MG63 (cell line): Measurements from ENCODE around the gene SPANXN2. TPM values are rescaled to one million over a fixed set of nuclear protein-coding genes. Genes with fewer than 3 reads are reported as not detected.
"Not testable (repeated sequence)": the region's sequence is repeated elsewhere in the genome, so short reads cannot be mapped to it uniquely, and the experiment has no call there.

Source experiments
- DNase-seq: peaks from one replicate; pipeline ENCODE4 v3.0.0-alpha.2; 2020
- H3K27me3 ChIP-seq: fragments of 250-450 bp; sonication (Bioruptor Pico); 2 replicates; pipeline ENCODE4 v1.5.1; 2020; ENCODE audit warnings: mild to moderate bottlenecking, moderate library complexity
- H3K36me3 ChIP-seq: fragments of 250-450 bp; sonication (Bioruptor Pico); 2 replicates; pipeline ENCODE4 v1.5.1; 2020; ENCODE audit warnings: mild to moderate bottlenecking, moderate library complexity
- H3K4me3 ChIP-seq: fragments of 250-450 bp; sonication (Bioruptor Pico); 2 replicates; pipeline ENCODE4 v1.5.1; 2020; ENCODE audit warnings: mild to moderate bottlenecking, moderate library complexity
- H3K9me3 ChIP-seq: fragments of 250-450 bp; sonication (Bioruptor Pico); 2 replicates; pipeline ENCODE4 v1.5.1; 2020; ENCODE audit warnings: mild to moderate bottlenecking, moderate library complexity
- total RNA-seq: library from RNA; depleted of rRNA; stranded (reverse); fragments of >200 nt; shearing (Covaris generic); gene quantifications from 2 replicates; pipeline ENCODE4 v1.2.3, GENCODE V29; 2014; ENCODE audit warnings: low replicate concordance; rRNA removed

Gene SPANXN2, protein sequence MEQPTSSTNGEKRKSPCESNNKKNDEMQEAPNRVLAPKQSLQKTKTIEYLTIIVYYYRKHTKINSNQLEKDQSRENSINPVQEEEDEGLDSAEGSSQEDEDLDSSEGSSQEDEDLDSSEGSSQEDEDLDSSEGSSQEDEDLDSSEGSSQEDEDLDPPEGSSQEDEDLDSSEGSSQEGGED
- not detected in 2 replicates for total RNA-seq

DNA sequence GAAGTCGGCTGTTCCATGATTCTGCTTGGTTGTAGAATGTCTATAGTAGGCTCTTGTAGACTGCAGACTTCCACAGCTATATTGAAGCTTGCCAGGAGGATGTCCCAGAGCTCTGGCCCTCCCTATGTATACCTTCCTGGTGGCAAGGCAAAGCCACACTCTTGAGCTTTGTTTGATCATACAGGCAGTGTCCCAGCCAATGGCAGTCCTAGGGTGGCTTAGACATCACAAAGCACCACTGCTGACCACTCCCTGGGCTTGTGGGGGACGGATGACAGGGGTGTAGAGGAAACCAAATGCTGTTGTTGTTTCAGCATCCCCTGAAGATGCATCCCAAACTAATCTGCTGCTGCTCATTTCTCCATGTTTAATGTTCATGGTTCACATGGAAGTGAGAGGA lies at the start of gene SPANXN2:
Gene SPANXN2, minus strand, starts transcription at position 101 of the 400 bp plus-strand sequence. Its CDS starts 84 bp downstream, at position 17.
- not testable (repeated sequence) for H3K27me3 ChIP-seq, H3K4me3 ChIP-seq, H3K36me3 ChIP-seq, DNase-seq, H3K9me3 ChIP-seq

DNA sequence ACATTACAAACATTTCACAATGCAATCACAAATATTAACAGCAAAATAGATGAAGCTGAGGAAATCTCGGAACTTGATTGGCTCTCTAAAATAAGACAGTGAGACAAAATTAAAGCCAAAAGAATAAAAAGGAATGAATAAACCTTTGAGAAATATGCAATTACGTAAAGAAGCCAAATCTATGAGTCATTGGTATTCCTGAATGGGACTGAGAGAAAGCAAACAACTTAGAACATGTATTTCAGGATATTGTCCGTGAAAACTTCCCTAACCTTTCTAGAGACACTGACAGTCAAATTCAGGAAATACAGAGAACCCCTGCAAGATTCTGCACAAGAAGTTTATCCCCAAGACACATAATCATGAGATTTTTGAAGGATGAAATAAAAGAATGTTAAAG lies 48.4 kb upstream of the SPANXN2 start:
- Histone ChIP-seq H3K36me3 (no peaks in the 10 kb centered on the region), H3K27me3 (no peaks in the 10 kb centered on the region), H3K9me3 (no peaks in the 10 kb centered on the region), H3K4me3 (no peak overlapping the region)
- DNase-seq, result no peak

DNA sequence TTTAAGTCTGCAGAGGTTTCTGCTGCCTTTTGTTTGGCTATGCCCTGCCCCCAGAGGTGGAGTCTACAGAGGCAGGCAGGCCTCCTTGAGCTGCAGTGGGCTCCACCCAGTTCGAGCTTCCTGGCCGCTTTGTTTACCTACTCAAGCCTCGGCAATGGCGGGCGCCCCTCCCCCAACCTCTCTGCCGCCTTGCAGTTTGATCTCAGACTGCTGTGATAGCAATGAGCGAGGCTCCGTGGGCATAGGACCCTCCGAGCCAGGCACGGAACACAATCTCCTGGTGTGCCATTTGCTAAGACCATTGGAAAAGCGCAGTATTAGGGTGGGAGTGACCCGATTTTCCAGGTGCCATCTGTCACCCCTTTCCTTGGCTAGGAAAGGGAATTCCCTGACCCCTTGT lies 47.2 kb upstream of the SPANXN2 start:
- not testable (repeated sequence) for DNase-seq, H3K9me3 ChIP-seq, H3K27me3 ChIP-seq, H3K4me3 ChIP-seq, H3K36me3 ChIP-seq

DNA sequence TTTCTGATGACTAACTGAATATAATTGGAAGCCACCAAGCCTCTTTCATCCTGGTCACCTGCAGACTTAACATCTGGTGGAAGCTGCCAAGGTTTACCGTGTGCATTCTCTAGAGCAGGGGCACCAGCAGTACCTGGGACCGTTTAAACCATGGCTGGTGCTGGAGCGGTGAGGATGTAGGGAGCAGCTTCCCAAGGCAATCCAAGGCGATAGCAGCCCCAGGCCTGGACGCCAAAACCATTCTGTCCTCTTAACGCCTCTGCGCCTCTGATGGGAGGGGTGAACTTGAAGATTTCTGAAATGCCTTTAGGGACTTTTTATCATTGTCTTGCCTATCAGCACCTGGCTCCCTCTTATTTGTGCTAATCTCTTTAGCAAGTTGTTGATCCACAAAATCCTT lies 37.3 kb upstream of the SPANXN2 start:
- Histone ChIP-seq H3K4me3 (no peak overlapping the region), H3K9me3 (no peaks in the 10 kb centered on the region), H3K36me3 (no peaks in the 10 kb centered on the region), H3K27me3 (no peaks in the 10 kb centered on the region)
- DNase-seq, result no peak

DNA sequence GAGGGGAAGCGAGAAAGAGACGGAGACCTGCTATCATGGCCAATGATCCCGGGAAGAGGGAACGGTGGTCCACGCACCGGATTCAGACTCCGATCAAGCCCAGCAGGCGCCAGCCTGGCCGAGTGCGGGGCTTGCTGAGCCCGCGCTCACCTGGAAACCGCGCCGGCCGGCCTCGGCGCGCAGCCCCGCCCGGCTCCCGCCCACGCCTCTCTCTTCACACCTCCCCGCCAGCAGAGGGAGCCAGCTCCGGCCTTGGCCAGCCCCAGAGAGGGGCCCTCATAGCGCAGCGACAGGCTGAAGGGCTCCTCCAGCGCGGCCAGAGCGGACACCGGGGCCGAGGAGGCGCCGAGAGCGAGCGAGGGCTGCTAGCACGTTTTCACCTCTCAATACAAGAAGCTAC lies 36.8 kb upstream of the SPANXN2 start:
- Histone ChIP-seq H3K4me3 (no peak overlapping the region), H3K9me3 (no peaks in the 10 kb centered on the region), H3K27me3 (no peaks in the 10 kb centered on the region), H3K36me3 (no peaks in the 10 kb centered on the region)
- no peak for DNase-seq

DNA sequence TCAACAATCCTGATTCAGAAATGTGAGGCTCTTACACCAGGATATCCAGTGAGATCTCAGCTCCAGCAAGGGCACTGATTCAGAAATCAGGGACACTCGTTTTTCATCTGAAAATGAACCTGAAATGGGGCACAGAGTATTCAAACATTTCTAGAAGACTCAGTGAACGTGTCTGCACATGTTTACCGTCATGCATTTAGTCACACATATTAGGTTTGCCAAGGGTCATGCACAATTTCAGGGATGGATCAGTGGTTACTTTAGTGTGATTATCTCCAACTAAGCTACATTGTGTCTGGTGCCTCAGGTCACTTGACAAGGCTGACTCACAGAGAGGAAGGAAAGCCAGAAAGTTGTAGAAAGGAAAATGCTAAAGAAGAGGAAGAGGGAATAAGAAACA lies 33.6 kb upstream of the SPANXN2 start:
- Histone ChIP-seq H3K9me3 (no peaks in the 10 kb centered on the region), H3K4me3 (no peak overlapping the region), H3K36me3 (no peaks in the 10 kb centered on the region), H3K27me3 (no peaks in the 10 kb centered on the region)
- DNase-seq, result no peak

DNA sequence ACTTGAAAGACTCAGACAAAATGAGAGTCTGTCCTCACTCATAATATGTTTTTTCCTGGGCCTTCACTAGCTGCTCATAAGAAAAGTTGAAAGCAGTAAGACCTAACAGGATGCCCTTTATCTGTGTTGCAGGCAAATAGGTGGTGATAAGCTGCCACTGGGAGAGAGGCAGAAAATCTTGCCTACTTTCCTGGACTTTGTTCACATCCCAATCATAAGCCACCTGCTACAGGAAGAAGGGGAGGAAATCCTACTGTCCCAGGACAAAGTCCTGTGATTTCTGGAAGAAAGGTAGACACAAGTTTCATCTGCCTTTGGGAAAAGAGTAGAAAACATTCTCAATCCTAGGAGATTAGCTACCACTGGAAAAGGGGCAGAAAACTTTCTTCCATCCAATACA lies 13.3 kb upstream of the SPANXN2 start:
- no peak for DNase-seq
- Histone ChIP-seq H3K4me3 (no peak overlapping the region), H3K9me3 (no peaks in the 10 kb centered on the region), H3K27me3 (no peaks in the 10 kb centered on the region), H3K36me3 (no peaks in the 10 kb centered on the region)

DNA sequence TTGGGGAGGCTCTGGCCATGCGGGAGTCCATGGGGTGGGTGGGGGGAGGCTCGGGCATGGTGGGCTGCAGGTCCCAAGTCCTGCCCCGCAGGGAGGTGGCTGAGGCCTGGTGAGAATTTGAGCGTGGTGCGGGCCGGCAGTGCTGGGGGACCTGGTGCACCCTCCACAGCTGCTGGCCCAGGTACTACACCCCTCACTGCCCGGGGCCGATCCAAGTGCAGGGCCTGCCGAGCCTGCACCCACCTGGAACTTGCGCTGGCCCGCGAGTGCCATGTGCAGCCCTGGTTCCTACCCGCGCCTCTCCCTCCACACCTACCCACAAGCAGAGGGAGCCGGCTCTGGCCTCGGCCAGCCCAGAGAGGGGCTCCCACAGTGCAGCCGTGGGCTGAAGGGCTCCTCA lies 5.7 kb upstream of the SPANXN2 start:
- H3K36me3 ChIP-seq, result no peaks in the 10 kb centered on the region
- no peak overlapping the region for H3K4me3 ChIP-seq
- no peak for DNase-seq
- no peaks in the 10 kb centered on the region for H3K9me3 ChIP-seq
- no peaks in the 10 kb centered on the region for H3K27me3 ChIP-seq

DNA sequence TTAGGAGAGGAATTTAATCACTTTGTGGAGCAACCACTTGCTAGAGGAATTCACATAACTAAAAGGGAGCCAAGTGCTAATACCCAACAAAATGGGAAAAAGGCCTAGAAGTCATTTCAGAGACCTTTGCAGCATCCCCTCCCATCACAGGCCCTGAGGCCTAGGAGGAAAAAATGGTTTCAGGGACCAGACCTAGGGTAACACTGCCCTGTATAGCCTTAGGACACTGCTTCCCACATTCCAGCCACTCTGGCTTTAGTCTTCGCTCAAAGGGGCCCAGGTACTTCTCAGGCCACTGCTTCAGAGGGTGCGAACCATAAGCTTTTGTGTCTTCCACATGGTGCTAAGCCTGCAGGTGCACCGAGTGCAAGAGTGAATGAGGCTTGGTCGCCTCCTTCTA lies 19.1 kb downstream of the SPANXN2 start:
- H3K36me3 ChIP-seq, result no peaks in the 10 kb centered on the region
- no peaks in the 10 kb centered on the region for H3K9me3 ChIP-seq
- H3K27me3 ChIP-seq, result no peaks in the 10 kb centered on the region
- no peak for DNase-seq
- no peak overlapping the region for H3K4me3 ChIP-seq

DNA sequence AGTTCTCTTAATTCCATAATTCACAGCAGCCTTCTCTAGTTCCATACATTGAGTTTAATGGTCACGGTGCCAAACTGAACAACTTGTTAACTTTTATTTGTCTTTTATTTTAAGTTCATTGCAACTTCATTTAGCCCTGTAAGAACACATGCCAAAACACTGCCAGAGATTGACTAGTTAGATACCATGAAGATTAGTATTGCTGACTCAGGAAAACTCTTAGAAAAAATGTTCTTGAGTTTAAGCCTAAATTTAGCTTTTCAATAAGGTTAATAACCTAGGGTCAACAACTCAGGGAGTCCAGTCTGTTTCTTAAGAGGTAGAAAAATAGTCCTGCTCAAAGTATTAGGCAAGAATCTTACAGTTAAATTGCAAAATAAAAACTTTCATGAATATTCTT lies 25.7 kb downstream of the SPANXN2 start:
- no peaks in the 10 kb centered on the region for H3K27me3 ChIP-seq
- H3K9me3 ChIP-seq, result no peaks in the 10 kb centered on the region
- H3K4me3 ChIP-seq, result no peak overlapping the region
- no peak for DNase-seq
- no peaks in the 10 kb centered on the region for H3K36me3 ChIP-seq

DNA sequence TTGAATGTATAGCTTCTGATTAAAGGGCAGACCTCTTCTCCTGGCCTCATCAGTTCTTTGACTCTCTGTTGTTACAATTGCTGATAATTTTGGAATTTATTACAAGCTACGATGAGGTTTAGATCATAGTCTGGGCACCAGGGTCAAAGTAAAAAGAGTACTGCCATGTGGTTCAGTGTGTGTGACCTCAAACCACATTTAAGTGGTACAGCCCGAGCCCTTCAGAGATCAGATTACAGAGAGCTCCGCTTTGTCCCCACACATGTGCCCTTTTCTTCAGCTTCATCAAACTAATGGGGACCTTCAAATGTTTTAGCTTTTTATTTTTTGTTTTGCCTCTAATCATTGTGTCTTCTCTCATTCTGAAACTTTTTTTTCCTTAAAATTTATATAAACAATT lies 37.1 kb downstream of the SPANXN2 start:
- Histone ChIP-seq H3K27me3 (no peaks in the 10 kb centered on the region), H3K4me3 (no peak overlapping the region), H3K36me3 (no peaks in the 10 kb centered on the region), H3K9me3 (no peaks in the 10 kb centered on the region)
- DNase-seq, result no peak

DNA sequence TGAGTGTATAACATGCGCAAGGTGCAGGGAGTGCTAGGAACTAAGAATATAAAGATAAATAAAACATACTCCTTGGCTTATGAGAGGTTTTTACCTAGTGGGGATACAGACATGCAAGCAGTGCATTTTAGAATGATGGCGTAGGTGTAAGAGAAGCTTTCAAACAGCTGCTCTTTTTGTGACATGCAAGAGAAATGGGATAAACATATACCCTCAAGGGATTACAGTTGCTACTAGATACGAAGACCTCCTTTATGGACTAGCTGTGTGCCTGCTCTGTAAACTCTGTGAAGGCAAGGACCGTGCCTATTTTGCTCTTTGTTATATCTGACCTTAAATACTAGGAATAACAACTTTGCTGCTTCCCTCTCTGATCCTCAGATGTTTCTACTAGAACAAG lies 45.6 kb downstream of the SPANXN2 start:
- no peak for DNase-seq
- Histone ChIP-seq H3K9me3 (no peaks in the 10 kb centered on the region), H3K27me3 (no peaks in the 10 kb centered on the region), H3K4me3 (no peak overlapping the region), H3K36me3 (no peaks in the 10 kb centered on the region)

DNA sequence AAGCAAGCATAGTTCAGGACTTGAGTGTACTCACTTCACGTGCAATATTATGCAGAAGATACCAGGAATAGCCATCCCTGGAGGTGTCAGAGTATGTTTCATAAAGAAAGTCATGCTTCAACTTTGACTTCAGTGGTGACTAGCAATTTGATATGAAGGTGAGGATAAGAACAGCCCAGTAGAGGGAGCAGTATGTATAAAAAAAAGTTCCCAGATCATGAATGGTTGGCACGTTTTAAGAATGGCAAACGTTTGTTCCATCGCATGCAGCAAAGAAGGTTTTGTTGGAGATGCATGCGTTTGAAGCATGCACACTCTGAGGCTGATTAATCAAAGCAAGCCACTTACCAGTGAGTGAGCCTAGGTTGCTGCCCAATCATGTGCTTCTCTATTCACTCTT lies 51.2 kb downstream of the SPANXN2 start:
- no peaks in the 10 kb centered on the region for H3K9me3 ChIP-seq
- H3K27me3 ChIP-seq, result no peaks in the 10 kb centered on the region
- H3K36me3 ChIP-seq, result no peaks in the 10 kb centered on the region
- no peak overlapping the region for H3K4me3 ChIP-seq
- no peak for DNase-seq

DNA sequence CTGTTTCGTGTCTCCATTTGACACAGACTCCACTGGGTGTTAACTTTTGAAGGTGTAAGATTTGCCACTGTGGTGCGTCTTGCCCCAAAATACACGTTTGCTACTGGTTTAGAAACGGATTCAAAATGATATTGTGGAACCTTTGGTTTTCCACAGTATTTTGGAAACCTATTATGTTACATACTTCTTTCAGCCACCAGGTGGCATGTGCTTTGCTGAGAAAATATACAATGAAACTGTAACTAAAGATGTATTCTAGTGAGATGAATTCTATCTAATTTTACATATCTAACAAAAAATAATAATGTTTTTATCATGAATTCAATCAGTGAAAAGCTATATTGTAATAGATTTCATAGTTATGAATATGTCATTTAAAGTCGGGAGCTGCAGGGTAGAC lies 56.2 kb downstream of the SPANXN2 start:
- H3K27me3 ChIP-seq, result no peaks in the 10 kb centered on the region
- H3K4me3 ChIP-seq, result no peak overlapping the region
- no peaks in the 10 kb centered on the region for H3K36me3 ChIP-seq
- no peak for DNase-seq
- no peaks in the 10 kb centered on the region for H3K9me3 ChIP-seq

DNA sequence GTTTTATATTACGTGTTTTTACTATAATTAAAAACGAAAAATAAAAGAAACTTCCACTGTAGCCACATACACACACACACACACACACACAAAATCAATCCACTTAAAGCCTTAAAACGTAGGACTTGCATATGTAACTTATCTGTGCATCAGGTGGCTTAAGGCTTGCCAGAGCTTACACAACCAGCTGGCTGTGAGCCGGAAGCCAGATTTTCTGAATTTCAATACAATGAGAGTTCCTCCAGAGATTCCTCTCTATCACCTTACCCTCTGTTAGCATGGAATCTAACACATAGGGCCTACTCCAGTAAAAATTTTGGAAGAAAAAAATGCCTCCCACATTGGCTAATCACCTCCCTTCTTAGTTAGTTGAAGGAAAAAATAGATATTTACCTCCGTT lies 56.8 kb downstream of the SPANXN2 start:
- H3K36me3 ChIP-seq, result no peaks in the 10 kb centered on the region
- DNase-seq, result no peak
- no peaks in the 10 kb centered on the region for H3K9me3 ChIP-seq
- no peak overlapping the region for H3K4me3 ChIP-seq
- H3K27me3 ChIP-seq, result no peaks in the 10 kb centered on the region

Other genes starting within 250 kb of the SPANXN2 start
- not detected in 2 replicates for gene SPANXN3, start 203.3 kb downstream of the SPANXN2 start, total RNA-seq
- 0.10 and 0.56 TPM in 2 replicates for gene SLITRK4, start 84.7 kb downstream of the SPANXN2 start, total RNA-seq
- not detected in 2 replicates for gene UBE2NL, start 163.3 kb upstream of the SPANXN2 start, total RNA-seq